Ovary (tissue), 9 donors: ENCODE data around the gene TP73. TPM values are rescaled to one million over a fixed set of nuclear protein-coding genes. Genes with fewer than 3 reads are reported as not detected.

ENCODE experiments used
- DNase-seq, 5 donors: peaks; one replicate each; pipeline ENCODE4 v3.0.0-alpha.2; 2019 to 2020
- H3K27ac ChIP-seq, 2 donors: fragments of 200-600 bp; one replicate each; pipeline versions ENCODE4 v1.5.1 to v1.8.0; 2019 to 2022
- H3K27me3 ChIP-seq: fragments of 200-600 bp; one replicate; pipeline ENCODE4 v1.8.0; 2022
- H3K36me3 ChIP-seq: fragments of 200-600 bp; sonication (generic); one replicate; pipeline ENCODE4 v1.5.1; 2019
- H3K4me1 ChIP-seq: one replicate; pipeline ENCODE4 v1.8.1; 2013; ENCODE audit warnings: mild to moderate bottlenecking, moderate library complexity; ENCODE audit not compliant: insufficient read depth
- H3K4me3 ChIP-seq: fragments of 200-600 bp; sonication (generic); one replicate; pipeline ENCODE4 v1.5.1; 2017
- H3K9me3 ChIP-seq, 2 donors: fragments of 200-600 bp in 1 of 2; sonication (generic) in 1 of 2; one replicate each; pipeline versions ENCODE4 v1.5.1 to v1.8.1; 2013 to 2019; ENCODE audit warnings: mild to moderate bottlenecking in 1 of 2, moderate library complexity in 1 of 2
- CTCF ChIP-seq, 3 donors: fragments of 450-650 bp in 2 of 3; fragments of 200-600 bp in 1 of 3; IDR thresholded peaks; one replicate each; pipeline versions ENCODE4 v1.5.1 to v1.8.0; 2016 to 2022; ENCODE audit warnings: antibody characterized with exemption in 3 of 3, mild to moderate bottlenecking in 1 of 3
- EP300 ChIP-seq: sonication (generic); formaldehyde crosslinking; IDR thresholded peaks from one replicate; pipeline ENCODE4 v1.6.1; 2017; ENCODE audit warnings: antibody characterized with exemption
- POLR2A ChIP-seq: fragments of 450-650 bp; IDR thresholded peaks from one replicate; pipeline ENCODE4 v1.6.1; 2017; ENCODE audit warnings: antibody characterized with exemption, mild to moderate bottlenecking, moderate library complexity
- WGBS, 3 donors: extraction: QIAGEN DNeasy Blood & Tissue Kit in 1 of 3; methylation state at CpG; one replicate each; pipeline versions ENCODE4 v1.1.5 to v1.1.7; 2013 to 2017; 5-methylcytosine and 5-hydroxymethylcytosine counted together
- intact Hi-C, 4 donors: fragments of 100-400 bp; cut with DNase I; formaldehyde crosslinking; loops; one replicate each; pipeline versions ENCODE4 v1.11.0 to v1.15.1; 2022 to 2023
- polyA plus RNA-seq, 2 donors: library from polyadenylated mRNA; stranded (reverse); fragments of 200-250 nt in 1 of 2; fragments of 350-450 nt in 1 of 2; fragmentation: Illumina TruSeq in 1 of 2; extraction: RNeasy Lipid Tissue Mini Kit (QIAGEN cat#74804) in 1 of 2; gene quantifications; one replicate each; pipeline ENCODE4 v1.2.3, GENCODE V29; 2013 to 2014
- total RNA-seq, 7 donors: library from RNA; depleted of rRNA in 2 of 7; stranded (reverse); fragments of >200 nt in 2 of 7; fragmentation: NEBNext Ultra II Directional in 3 of 7; extraction: Animal tissue kit (Norgen Biotek cat#: 25700) in 3 of 7; gene quantifications; one replicate each; pipeline versions ENCODE4 v1.1.0 to v1.2.4, GENCODE V29; 2016 to 2023
- donor health status: DM: no; HTN: no; CAD: no; lungs with moderate emphysema.
- donor health status: DM: no; HTN: no; CAD: no.
- donor health status: Bipolar disorder and iron deficiency.
- donor health status: DM: yes; HTN: yes; CAD: no.
- donor health status: DM: no; HTN: no; CAD: no.
- donor health status: DM: yes; HTN: yes; CAD: no.

The TP73 gene
- total and polyA plus RNA-seq, 9 donors: 0.03 to 7.5 (median 0.42) TPM

GRCh38 chr1:3744646-3745045 is 92.3 kb downstream of the TP73 start:
- Histone ChIP-seq H3K36me3 (no peaks in the 10 kb centered on the region), H3K9me3 (no peaks in the 10 kb centered on the region), H3K4me1 (peaks cover 14% of the 10 kb centered on the region), H3K4me3 (no peak overlapping the region), H3K27me3 (no peaks in the 10 kb centered on the region), H3K27ac (no peak overlapping the region)
- 90 to 93% (median 92%) methylated on average over 10 of the region's 10 CpGs for WGBS, 3 donors
- intact Hi-C loops: no loop called here
- no peak for TF ChIP-seq POLR2A
- TF ChIP-seq CTCF (IDR thresholded peaks at IDR 0.05): no peak
- no peak for TF ChIP-seq EP300
- DNase-seq: no peak

GRCh38 chr1:3745071-3745470 is 92.8 kb downstream of the TP73 start:
- intact Hi-C loops: no loop called here
- 89 to 93% (median 92%) methylated on average over 12 of the region's 12 CpGs for WGBS, 3 donors
- no peak for TF ChIP-seq POLR2A
- no peak for TF ChIP-seq EP300
- peak in 1 of 5 donors; percentile 30 for DNase-seq
- H3K4me3 ChIP-seq: no peak overlapping the region
- no peaks in the 10 kb centered on the region for H3K27me3 ChIP-seq
- H3K36me3 ChIP-seq: no peaks in the 10 kb centered on the region
- no peaks in the 10 kb centered on the region for H3K9me3 ChIP-seq
- H3K4me1 ChIP-seq: peaks cover 14% of the 10 kb centered on the region
- no peak overlapping the region for H3K27ac ChIP-seq

- 80 to 85% (median 81%) methylated on average over 25 of the region's 25 CpGs for WGBS, 3 donors
- H3K4me3 ChIP-seq: no peak overlapping the region
- H3K36me3 ChIP-seq: no peaks in the 10 kb centered on the region
- H3K27ac ChIP-seq: no peak overlapping the region
- H3K9me3 ChIP-seq: no peaks in the 10 kb centered on the region
- TF ChIP-seq EP300: no peak
- TF ChIP-seq POLR2A: no peak
- no peak for TF ChIP-seq CTCF (IDR thresholded peaks at IDR 0.05)
- H3K4me1 ChIP-seq: peaks cover 14% of the 10 kb centered on the region
- peak in 1 of 5 donors; percentile 35 for DNase-seq
- no peaks in the 10 kb centered on the region for H3K27me3 ChIP-seq
- intact Hi-C loops: no loop called here
Observed at GRCh38 chr1:3745590-3746381, 93.5 kb downstream of the TP73 start.

GRCh38 chr1:3746389-3746829 is 94.1 kb downstream of the TP73 start:
- TF ChIP-seq EP300: no peak
- no peak for TF ChIP-seq CTCF (IDR thresholded peaks at IDR 0.05)
- Histone ChIP-seq H3K9me3 (no peaks in the 10 kb centered on the region), H3K36me3 (no peaks in the 10 kb centered on the region), H3K4me3 (peak overlapping the region; percentile 78), H3K27me3 (no peaks in the 10 kb centered on the region), H3K27ac (peak overlapping the region in 1 of 2 donors; percentile 71), H3K4me1 (peaks cover 14% of the 10 kb centered on the region)
- intact Hi-C loops: no loop called here
- peak in 1 of 5 donors; percentile 39 for DNase-seq
- WGBS, 3 donors: 18 to 24% (median 19%) methylated on average over 35 of the region's 35 CpGs
